HCT116 (cell line): ENCODE measurements around the gene POLR2H. TPM values are rescaled to one million over a fixed set of nuclear protein-coding genes. Genes with fewer than 3 reads are reported as not detected.

ENCODE experiments used
- ATAC-seq: fragments of 200-7000 bp; cut with Tn5 transposase; 2 replicates; pipeline ENCODE4 v1.9.1; 2020; ENCODE audit warnings: mild to moderate bottlenecking, moderate library complexity
- BruUV-seq: library from RNA; stranded (reverse); fragments of 400-500 nt; replicated peaks from 2 replicates; lab custom pipeline; 2021; lab: Mats Ljungman, UMichigan
- CTCF ChIA-PET: fragments of 300-600 bp; sonication (Branson Sonifier 250); formaldehyde crosslinking; loops from one replicate; lab custom pipeline; 2021; ENCODE audit warnings: antibody characterized with exemption; lab: Charles Lee
- POLR2A ChIA-PET: fragments of 300-600, 350-600 bp; sonication (Branson Sonifier 250); formaldehyde crosslinking; loops from one replicate; lab custom pipeline; 2021; ENCODE audit warnings: antibody characterized with exemption; lab: Charles Lee
- RAD21 ChIA-PET, 2 experiments: fragments of 300-600 bp; sonication (Branson Sonifier 250); formaldehyde crosslinking; loops; one replicate each; lab custom pipeline; 2023; ENCODE audit warnings: low total read pairs in 2 of 2; ENCODE audit not compliant: uncharacterized antibody in 2 of 2, unreplicated experiment in 2 of 2, low non-redundant PET in 1 of 2; lab: Charles Lee
- DNase-seq: peaks from one replicate; pipeline ENCODE4 v3.0.0-alpha.2; 2010; ENCODE audit warnings: low read depth, low spot score
- H2AFZ ChIP-seq: fragments of 200-600 bp; shearing (Covaris generic), sonication (generic); 2 replicates; pipeline ENCODE4 v1.6.1; 2017; ENCODE audit warnings: low read depth, mixed run types, mixed read lengths, antibody characterized with exemption, low read length; ENCODE audit not compliant: poor library complexity, severe bottlenecking
- H3K27ac ChIP-seq: 2 replicates; pipeline ENCODE4 v1.5.1; 2012; ENCODE audit warnings: low read depth, low read length
- H3K27me3 ChIP-seq: fragments of 200-600 bp; sonication (generic); 2 replicates; pipeline ENCODE4 v1.6.1; 2016; ENCODE audit warnings: mixed run types, low read length, mixed read lengths; ENCODE audit not compliant: insufficient read depth
- H3K36me3 ChIP-seq, 2 experiments: fragments of 200-500 bp in 1 of 2; fragments of 200-600 bp in 1 of 2; sonication (Bioruptor generic) in 1 of 2; sonication (generic) in 1 of 2; 2 replicates each; pipeline versions ENCODE4 v1.5.1 to v1.6.1; 2014 to 2016; ENCODE audit warnings: low read length in 2 of 2, inconsistent platforms in 1 of 2, mixed read lengths in 1 of 2, mixed run types in 1 of 2; ENCODE audit not compliant: insufficient read depth in 2 of 2, control insufficient read depth in 1 of 2
- H3K4me1 ChIP-seq, 2 experiments: fragments of 200-600 bp in 1 of 2; sonication (generic) in 1 of 2; 2 replicates each; pipeline versions ENCODE4 v1.5.1 to v1.6.1; 2012 to 2017; ENCODE audit warnings: low read length in 2 of 2, inconsistent platforms in 1 of 2, mild to moderate bottlenecking in 1 of 2, mixed read lengths in 1 of 2, mixed run types in 1 of 2, moderate library complexity in 1 of 2; ENCODE audit not compliant: insufficient read depth in 2 of 2, control insufficient read depth in 1 of 2
- H3K4me2 ChIP-seq: fragments of 200-600 bp; sonication (generic); 2 replicates; pipeline ENCODE4 v1.6.1; 2017; ENCODE audit warnings: mixed run types, low read length, mixed read lengths
- H3K4me3 ChIP-seq, 2 experiments: fragments of 200-600 bp in 1 of 2; sonication (generic) in 1 of 2; replicated peaks in 1 of 2; 2 replicates each; pipeline ENCODE4 v1.5.1; 2011 to 2016; ENCODE audit warnings: low read length in 2 of 2, control low read depth in 1 of 2, low read depth in 1 of 2, mild to moderate bottlenecking in 1 of 2, mixed read lengths in 1 of 2, mixed run types in 1 of 2
- H3K79me2 ChIP-seq: fragments of 200-600 bp; sonication (generic); 2 replicates; pipeline ENCODE4 v1.6.1; 2017; ENCODE audit warnings: mild to moderate bottlenecking, mixed run types, low read length, moderate library complexity, mixed read lengths; ENCODE audit not compliant: insufficient read depth
- H3K9ac ChIP-seq: fragments of 200-600 bp; sonication (generic); 2 replicates; pipeline ENCODE4 v1.6.1; 2016; ENCODE audit warnings: low read length, mixed read lengths
- H3K9me2 ChIP-seq: fragments of 200-600 bp; sonication (generic), shearing (Covaris generic); 2 replicates; pipeline ENCODE4 v1.6.1; 2017; ENCODE audit warnings: mixed run types, mild to moderate bottlenecking, moderate library complexity; ENCODE audit not compliant: insufficient read depth
- H3K9me3 ChIP-seq, 2 experiments: fragments of 200-500 bp in 1 of 2; fragments of 200-600 bp in 1 of 2; sonication (Bioruptor generic) in 1 of 2; sonication (generic) in 1 of 2; 2 replicates each; pipeline ENCODE4 v1.6.1; 2014 to 2017; ENCODE audit warnings: low read length in 2 of 2, mixed read lengths in 2 of 2, inconsistent platforms in 1 of 2, low read depth in 1 of 2, mild to moderate bottlenecking in 1 of 2, mixed run types in 1 of 2, moderate library complexity in 1 of 2; ENCODE audit not compliant: control insufficient read depth in 1 of 2, insufficient read depth in 1 of 2
- H4K20me1 ChIP-seq: fragments of 200-600 bp; sonication (generic), shearing (Covaris generic); 2 replicates; pipeline ENCODE4 v1.6.1; 2017; ENCODE audit warnings: mixed run types, mild to moderate bottlenecking, moderate library complexity; ENCODE audit not compliant: insufficient read depth
- CEBPB ChIP-seq: IDR thresholded peaks from 2 replicates; pipeline ENCODE4 v1.6.1; 2012; ENCODE audit warnings: low read depth
- JUND ChIP-seq: IDR thresholded peaks from 2 replicates; pipeline ENCODE4 v1.6.1; 2012
- SP1 ChIP-seq: IDR thresholded peaks from 2 replicates; pipeline ENCODE4 v1.6.1; 2012; ENCODE audit warnings: low read depth
- ZNF274 ChIP-seq: fragments of 200-500 bp; sonication (Bioruptor generic); IDR thresholded peaks from 2 replicates; pipeline ENCODE4 v1.6.1; 2014; ENCODE audit warnings: mild to moderate bottlenecking, low read depth, low read length, inconsistent platforms
- intact Hi-C: fragments of 100-400 bp; cut with micrococcal nuclease; formaldehyde crosslinking; loops from 2 replicates; pipeline ENCODE4 v1.10.0; 2022
- total RNA-seq: library from RNA; stranded (reverse); gene quantifications from one replicate; pipeline ENCODE4 v1.2.1, GENCODE V29; 2021; ENCODE audit not compliant: unreplicated experiment
- TF ChIP-seq, protein P1 (sequence below): IDR thresholded peaks from 2 replicates; pipeline ENCODE4 v1.6.1; 2012
- TF ChIP-seq, protein P2 (sequence below): IDR thresholded peaks from 2 replicates; pipeline ENCODE4 v1.6.1; 2011; ENCODE audit warnings: mild to moderate bottlenecking, low read length, moderate library complexity; ENCODE audit not compliant: insufficient replicate concordance; ENCODE audit errors: extremely low read depth
- TF ChIP-seq, protein P3 (sequence below): IDR thresholded peaks from 2 replicates; pipeline ENCODE4 v1.6.1; 2012

Gene POLR2H
- total RNA-seq, 1 experiment from 2014 or later = 156 TPM

DNA sequence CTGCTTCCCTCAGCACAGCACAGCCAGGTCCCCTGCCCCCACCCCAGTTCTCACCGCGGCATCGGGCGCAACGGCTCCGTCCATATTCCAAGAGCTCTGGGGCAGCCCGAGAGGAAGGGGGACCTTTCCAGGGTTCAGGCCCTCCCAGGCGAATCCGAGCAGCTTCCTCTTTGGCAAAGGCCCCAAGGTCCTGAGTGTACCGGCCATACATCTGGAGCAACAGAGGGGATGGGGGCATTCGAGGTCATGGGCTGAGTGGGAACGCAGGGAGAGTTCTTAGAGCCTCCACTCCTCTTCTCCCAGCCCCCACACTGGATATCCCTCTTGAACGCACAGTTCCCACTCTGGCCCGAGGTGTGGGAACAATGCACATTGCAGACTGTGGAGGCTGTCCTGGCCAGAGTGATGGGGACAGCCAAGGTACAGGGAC is 2.6 kb upstream of the POLR2H start:
- no peak overlapping the region for H3K27ac ChIP-seq
- H3K4me3 ChIP-seq = no peak overlapping the region
- no peaks in the 10 kb centered on the region for H3K9me3 ChIP-seq
- DNase-seq (no peak), ATAC-seq (no peak)
- intact Hi-C loops = no loop called here
- H2AFZ ChIP-seq = no peak overlapping the region
- H3K9me2 ChIP-seq = no peaks in the 10 kb centered on the region
- H4K20me1 ChIP-seq = no peaks in the 10 kb centered on the region
- ChIA-PET RAD21 (no interaction called here), CTCF (no interaction called here), POLR2A (interaction anchor here (1.5 kb wide), 1 partner anchor 13 kb away, joined by 4 read pairs; no protein-coding TSS in a partner anchor)
- no TSS peak for BruUV-seq
- no peak overlapping the region for H3K9ac ChIP-seq
- H3K79me2 ChIP-seq = peaks cover 22% of the 10 kb centered on the region
- peaks cover 4 to 22% of the 10 kb centered on the region in 2 experiments; a peak in 3 of 4 replicates for H3K4me1 ChIP-seq
- H3K4me2 ChIP-seq = no peak overlapping the region
- TF ChIP-seq, protein P1, sequence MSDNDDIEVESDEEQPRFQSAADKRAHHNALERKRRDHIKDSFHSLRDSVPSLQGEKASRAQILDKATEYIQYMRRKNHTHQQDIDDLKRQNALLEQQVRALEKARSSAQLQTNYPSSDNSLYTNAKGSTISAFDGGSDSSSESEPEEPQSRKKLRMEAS = no peak
- TF ChIP-seq, protein P2, sequence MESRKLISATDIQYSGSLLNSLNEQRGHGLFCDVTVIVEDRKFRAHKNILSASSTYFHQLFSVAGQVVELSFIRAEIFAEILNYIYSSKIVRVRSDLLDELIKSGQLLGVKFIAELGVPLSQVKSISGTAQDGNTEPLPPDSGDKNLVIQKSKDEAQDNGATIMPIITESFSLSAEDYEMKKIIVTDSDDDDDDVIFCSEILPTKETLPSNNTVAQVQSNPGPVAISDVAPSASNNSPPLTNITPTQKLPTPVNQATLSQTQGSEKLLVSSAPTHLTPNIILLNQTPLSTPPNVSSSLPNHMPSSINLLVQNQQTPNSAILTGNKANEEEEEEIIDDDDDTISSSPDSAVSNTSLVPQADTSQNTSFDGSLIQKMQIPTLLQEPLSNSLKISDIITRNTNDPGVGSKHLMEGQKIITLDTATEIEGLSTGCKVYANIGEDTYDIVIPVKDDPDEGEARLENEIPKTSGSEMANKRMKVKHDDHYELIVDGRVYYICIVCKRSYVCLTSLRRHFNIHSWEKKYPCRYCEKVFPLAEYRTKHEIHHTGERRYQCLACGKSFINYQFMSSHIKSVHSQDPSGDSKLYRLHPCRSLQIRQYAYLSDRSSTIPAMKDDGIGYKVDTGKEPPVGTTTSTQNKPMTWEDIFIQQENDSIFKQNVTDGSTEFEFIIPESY = no peak
- TF ChIP-seq ZNF274 = no peak
- TF ChIP-seq, protein P3, sequence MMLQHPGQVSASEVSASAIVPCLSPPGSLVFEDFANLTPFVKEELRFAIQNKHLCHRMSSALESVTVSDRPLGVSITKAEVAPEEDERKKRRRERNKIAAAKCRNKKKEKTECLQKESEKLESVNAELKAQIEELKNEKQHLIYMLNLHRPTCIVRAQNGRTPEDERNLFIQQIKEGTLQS = no peak
- no peak for TF ChIP-seq CEBPB
- TF ChIP-seq SP1 = no peak
- TF ChIP-seq JUND = no peak
- no peaks in the 10 kb centered on the region for H3K27me3 ChIP-seq
- H3K36me3 ChIP-seq = peaks cover 18 to 19% of the 10 kb centered on the region in 2 experiments; a peak in 3 of 4 replicates
